NOMO-1 treated with DMSO at 0.1 percent for 48 hours (cell line): Measurements from ENCODE around the gene S100A5.

Experiments used
- DNase-seq: peaks from one replicate; lab custom pipeline; 2025; ENCODE audit not compliant: unreplicated experiment; lab: John Stamatoyannopoulos, UW

S100A5 gene

GRCh38 chr1:153548722-153549688, 8.3 kb upstream of the S100A5 start, which contains the start of gene S100A3:
TSS of gene S100A3 (minus strand) at chr1:153549258. CDS start at chr1:153548485, 773 bp downstream.
- no peak for DNase-seq

DNA sequence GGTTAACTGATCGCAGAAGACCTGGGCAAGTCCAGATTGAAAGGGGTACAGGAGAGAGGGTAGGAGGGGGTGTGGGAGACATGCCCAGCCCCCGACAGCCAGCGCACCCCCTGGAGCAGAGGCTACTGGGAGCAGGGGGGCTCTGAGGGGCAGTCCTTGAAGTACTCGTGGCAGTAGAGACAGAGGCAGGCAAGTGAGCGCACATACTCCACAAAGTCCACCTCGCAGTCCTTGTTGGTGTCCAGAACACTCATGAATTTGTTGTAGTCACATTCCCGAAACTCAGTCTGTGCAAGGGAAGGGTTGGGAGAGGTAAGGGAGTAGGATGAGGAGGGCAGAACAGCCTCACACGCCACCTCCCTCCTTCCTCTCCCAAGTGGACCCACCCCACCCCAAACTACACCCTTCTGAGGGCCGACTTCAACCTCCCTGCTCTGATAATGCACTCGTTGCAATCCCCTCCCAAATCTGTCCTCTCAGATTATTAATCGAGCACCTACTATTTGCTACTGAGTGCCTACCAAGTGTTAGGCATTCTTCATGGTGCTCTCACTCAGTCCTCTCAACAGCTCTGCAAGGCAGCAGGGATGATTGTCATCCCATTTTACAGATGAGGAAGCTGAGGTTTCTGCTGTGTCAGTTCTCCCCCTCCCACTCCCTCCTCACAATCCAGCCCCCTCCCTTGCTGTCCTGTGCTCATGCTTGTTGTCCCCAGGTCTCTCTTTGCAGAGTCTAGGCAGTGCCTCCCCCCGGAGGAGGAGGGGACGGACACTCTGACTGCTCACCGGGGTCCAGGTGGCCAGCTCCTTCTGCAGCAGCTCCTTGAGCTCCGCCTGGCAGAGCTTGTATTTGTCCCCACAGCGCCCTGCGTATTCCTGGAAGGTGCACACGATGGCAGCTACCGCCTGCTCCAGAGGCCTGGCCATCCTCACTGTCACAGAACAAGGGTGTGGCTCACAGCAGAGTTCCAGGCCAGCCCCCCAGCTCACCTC, 7.1 kb upstream of the S100A5 start:
- DNase-seq, result no peak

- no peak for DNase-seq
These were observed 6.2 kb upstream of the S100A5 start for GRCh38 chr1:153546796-153547559.

- no peak for DNase-seq
These were observed 5.6 kb upstream of the S100A5 start for GRCh38 chr1:153546371-153546770.

GRCh38 chr1:153545067-153546055, 4.6 kb upstream of the S100A5 start, which contains the start of gene S100A4:
TSS of gene S100A4 (minus strand) at chr1:153545806. CDS start at chr1:153544794, 1,012 bp downstream.
- peak; percentile 97 for DNase-seq

DNA sequence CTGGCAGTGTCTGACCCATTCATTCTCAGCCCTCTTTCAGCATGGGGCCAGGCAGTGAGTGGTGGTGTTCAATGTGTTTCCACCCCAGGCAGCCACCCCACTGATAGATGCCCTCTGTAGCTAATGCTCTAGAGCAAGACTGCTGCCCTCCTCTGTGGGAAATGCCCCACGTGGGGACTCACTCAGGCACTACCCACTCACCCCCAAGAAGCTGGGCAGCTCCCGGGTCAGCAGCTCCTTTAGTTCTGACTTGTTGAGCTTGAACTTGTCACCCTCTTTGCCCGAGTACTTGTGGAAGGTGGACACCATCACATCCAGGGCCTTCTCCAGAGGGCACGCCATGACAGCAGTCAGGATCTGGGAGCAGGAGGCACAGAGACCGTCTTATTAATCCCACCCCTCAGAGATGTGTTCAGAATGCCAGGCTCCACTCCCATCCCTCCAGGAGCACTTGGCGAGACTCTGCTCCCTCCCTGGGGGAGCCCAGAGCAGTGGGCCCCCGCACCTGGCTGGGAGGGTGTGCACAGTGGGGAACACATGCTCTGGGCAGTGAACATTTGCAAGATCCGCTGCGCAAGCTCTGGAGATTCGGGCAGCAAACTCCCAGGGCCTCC, 3.8 kb upstream of the S100A5 start:
- DNase-seq, result no peak

DNA sequence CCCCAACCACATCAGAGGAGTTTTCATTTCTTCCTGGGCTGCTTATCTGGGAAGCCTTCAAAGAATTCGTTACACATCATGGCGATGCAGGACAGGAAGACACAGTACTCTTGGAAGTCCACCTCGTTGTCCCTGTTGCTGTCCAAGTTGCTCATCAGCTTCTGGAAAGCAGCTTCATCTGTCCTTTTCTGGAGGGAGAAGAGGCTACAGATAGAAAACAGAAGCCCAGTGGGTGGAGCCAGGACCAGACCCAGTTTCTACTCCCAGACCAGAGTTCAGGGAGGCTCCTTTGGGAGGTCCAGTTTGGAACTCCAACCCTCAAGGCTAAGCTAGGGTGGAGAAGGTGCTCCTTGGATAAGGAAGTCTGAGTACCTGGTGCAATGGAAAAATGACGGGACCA, 3.0 kb upstream of the S100A5 start:
- DNase-seq, result no peak

GRCh38 chr1:153542956-153543711, 2.4 kb upstream of the S100A5 start:
- DNase-seq, result no peak

DNA sequence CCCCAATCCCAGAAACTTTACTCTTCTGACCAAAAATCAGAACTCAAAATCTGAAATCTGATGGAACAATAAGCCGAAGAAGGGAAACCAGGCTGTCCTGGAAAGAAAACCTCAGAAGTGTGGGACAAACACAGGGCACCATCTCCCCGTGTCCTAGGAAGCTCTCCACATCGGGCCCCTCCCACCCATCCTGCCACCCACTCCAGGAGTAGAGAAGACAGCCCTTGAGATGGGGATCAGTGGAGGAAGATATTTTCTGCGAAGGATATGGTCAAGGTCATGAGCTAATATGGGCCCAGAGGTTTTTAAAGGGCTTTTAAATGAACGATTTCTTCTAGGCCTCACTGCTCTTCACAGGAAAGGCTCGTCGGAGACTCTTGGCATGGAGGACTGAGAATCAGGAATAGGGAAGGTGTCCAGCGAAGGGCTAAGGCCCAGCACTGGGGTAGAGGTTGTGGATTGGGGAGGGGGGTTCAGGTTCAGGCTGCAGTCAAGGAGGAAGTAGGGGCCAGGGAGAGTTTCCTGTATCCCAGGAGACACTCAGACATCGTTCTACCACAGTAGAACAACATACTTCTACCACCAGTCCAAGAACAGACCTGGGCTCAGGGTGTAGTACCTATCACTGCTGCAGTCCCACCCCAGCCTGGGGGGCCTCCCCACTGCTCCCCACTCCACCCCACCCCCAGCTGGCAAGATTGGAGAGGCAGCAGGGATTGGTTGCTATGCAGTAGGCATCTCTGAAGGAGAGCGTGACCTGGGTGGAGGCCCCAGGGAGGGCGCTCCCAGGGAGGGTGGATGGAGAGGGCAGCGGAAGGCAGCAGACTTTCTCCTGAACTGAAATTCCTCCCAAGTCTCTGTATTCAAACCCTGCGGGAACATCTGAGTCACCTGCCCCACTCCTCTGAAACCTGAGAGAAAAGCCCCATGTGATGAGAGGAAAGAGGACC, 1.2 kb upstream of the S100A5 start:
- DNase-seq, result no peak

DNA sequence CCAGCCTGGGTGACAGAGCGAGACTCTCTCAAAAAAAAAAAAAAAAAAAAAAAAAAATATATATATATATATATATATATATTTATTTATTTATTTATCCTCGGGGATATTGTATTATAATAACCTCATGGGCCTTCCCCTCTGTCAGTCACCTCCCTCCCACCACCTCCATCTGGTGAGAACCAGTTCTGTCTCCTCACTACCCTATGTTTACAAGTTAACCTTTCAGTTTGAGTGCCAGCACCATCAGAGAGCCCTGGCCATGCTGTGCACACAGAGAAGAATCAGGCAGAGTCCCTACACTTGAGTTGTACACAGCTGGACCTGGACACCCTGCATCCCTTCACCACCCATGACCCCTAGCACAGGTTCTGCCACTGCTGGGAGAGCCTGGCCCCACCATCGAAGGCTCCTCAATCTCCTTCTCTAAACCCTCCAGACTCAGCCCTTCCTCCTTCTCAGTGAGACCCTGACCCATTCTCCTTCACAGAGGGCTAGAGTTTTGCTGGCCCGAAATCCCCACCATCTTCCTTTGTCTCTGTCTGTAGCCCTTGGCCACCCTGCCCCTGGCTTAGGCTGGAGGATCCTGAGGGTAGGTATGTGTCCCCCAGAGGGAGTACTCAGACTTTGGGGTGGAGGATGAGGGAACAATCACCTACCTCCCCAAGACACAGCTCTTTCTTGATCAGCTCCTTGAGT, 1.2 kb downstream of the S100A5 start:
- DNase-seq, result no peak

DNA sequence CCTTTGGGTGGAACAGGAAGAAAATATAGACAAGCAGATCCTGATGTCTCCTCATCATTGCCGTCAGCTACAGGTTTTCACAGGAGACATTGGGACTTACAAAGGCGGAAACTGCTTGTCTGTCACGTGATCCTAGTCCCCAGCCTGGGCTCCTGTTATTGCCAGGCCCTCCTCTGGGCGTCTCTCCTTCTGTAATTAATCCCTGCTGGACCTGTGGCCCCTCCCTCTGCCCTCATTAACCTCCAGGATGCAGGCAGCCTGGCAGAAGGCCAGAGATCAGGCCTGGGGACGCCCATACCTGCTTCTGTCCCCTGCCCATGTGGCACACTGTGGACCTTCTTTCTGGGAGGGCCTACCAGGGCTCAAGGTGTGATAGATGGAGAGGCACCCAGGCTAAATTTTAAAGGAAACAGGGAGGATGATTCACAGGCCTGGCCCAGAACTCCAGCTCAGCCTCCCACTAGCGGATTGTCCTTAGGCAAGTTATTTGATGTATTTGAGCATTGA, 2.4 kb downstream of the S100A5 start:
- DNase-seq, result peak; percentile 56

DNA sequence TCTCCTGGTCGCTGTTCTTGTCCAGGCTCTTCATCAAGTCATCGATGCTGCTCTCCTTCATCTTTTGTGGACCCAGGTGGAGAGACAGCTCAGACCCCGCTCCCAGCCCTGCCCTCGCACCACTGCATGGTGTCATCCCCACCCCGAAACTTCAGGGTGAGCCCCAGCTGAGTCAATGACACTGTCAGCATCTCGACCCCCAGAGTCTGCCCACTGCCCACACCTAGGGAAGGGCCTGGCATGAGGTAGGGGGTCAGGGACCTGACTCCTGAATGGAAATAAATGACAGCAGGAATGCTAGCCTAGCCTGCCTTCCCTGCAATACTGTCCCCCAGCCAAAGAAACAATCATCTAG, 3.4 kb downstream of the S100A5 start:
- DNase-seq, result no peak

GRCh38 chr1:153536671-153537375, 3.9 kb downstream of the S100A5 start:
- no peak for DNase-seq

DNA sequence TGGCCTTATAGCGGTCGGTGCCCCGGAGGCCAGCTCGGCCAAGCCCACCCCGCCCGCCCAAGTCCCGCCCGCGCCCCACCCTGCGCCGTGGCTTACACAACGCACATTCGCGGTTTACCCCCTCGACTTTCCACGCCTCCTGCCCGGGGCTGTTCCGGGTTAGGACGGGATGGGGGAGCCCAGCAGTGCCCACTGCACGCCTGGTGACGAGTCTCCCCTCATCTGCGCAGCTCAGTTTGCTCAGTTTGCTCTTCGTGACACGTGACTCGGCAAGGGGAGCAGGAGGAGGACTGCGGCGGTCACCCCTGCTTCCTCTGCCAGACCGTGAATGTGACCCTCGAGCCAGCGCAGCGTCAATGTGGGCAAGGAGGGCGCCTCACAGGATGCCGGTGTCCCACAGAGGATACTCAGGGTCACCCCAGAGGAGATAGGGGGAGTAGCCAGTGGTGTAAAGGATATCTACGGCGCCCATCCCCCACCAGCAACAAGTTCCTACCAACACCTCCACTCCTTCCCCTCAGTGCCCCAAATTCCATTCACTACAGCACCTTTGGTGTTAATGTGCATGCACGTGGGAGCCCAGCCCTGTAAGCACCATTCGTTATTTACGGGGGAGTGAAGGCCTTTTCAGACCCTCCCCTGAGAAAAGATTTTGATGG, 4.6 kb downstream of the S100A5 start:
- peak; percentile 80 for DNase-seq
